Measurements from ENCODE around the gene CHRM5.

Gene CHRM5

DNA sequence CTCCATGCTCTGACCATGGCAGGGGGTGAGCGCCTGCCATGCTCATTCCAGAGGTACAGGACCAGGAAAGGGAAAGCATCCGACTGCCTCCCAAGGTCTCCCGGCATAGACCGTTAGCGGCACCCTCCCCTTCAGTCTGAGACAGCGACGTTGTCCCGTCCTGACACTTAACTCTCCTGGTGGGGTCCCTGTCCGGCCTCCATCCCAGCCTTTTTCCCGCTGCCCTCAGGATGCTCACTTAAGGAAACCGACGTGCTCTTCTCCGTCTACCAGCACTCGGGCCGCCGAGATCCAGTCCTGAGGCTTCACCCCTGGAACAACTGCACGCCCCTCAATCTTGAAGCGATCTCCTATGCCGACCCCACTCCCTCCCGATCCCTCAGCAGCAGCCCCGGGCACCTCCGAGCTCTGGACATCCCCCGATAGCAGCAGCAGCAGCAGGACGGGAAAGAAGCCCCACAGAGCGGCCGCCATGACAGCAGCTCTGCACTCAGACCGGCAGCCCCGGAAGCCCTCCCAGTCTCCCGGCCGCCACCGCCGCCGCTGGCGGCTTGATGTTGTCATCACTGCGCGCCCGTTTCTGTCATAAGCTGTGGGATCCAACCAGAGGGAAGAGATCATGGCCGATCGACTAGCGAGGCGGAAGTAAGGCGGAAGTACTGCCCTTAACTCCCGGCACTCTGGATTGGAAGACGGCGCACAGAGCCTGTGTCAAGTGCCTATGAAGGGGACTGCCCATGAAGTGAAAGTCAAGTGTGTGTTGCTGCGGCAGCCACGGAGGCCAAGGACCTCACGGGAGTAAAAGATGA is 133.3 kb downstream of the CHRM5 start, which contains the start of the genes EMC7 and PGBD4:
Gene EMC7 (minus strand): TSS at position 497 of the 809 bp plus-strand sequence. CDS start 23 bp downstream, at position 474.
Gene PGBD4 (plus strand): TSS at position 718 of the 809 bp plus-strand sequence. CDS start 449 bp downstream, outside the sequence.
- DNase-seq (ENCODE audit: low spot score) = peak; percentile 98

GRCh38 chr15:34102175-34102925 is 134.1 kb downstream of the CHRM5 start:
- DNase-seq (ENCODE audit: low spot score) = no peak

GRCh38 chr15:34106423-34106822 is 138.1 kb downstream of the CHRM5 start:
- DNase-seq (ENCODE audit: low spot score) = no peak

GRCh38 chr15:34107315-34107714 is 139.0 kb downstream of the CHRM5 start:
- DNase-seq (ENCODE audit: low spot score) = no peak

- DNase-seq (ENCODE audit: low spot score) = peak; percentile 21
Measured at GRCh38 chr15:34109797-34110663, 141.7 kb downstream of the CHRM5 start.

DNA sequence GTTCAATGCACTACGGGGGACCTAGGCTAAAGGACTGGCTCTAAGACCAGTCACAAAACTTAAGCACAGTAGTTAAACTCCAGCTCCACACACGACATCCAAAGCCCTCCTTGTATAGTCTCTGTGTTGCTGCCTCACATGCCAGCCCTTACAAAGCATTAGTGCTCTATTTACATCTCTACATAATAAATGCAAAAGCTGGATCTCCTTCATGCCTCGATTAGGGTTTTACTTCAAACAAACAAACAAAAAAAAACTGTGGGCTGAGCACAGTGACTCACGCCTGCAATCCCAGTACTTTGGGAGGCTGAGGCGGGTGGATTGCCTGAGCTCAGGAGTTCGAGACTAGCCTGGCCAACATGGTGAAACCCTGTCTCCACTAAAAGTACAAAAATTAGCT is 143.2 kb downstream of the CHRM5 start:
- no peak for DNase-seq (ENCODE audit: low spot score)

- no peak for DNase-seq (ENCODE audit: low spot score)
Measured at GRCh38 chr15:34114215-34114614, 145.9 kb downstream of the CHRM5 start.

GRCh38 chr15:34114739-34115138 is 146.4 kb downstream of the CHRM5 start:
- DNase-seq (ENCODE audit: low spot score) = no peak

DNA sequence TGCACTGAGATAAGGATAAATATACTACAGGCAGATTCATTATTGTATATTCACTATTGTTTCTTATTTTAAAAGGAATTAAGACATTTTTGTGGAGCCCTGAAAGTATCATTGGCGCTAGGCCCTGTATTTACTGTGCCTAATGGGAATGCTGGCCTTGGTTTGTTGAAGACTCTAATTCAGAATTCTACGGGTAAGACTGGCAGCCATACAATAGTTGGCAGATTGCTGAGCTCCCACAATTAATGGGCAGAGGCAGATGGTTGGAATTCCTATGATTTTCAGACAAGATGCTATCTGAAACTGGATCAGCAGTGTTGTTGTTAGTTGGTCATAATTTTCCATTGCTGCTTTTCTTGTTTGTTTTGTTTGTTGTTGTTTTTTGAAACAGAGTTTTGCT is 148.3 kb downstream of the CHRM5 start:
- DNase-seq (ENCODE audit: low spot score) = no peak
